ENCODE results near the gene ZBTB7C. TPM values are rescaled to one million over a fixed set of nuclear protein-coding genes. Genes with fewer than 3 reads are reported as not detected.

Gene ZBTB7C
- polyA plus RNA-seq, 1 of the 3 experiments (the other 2 are of a cell fraction), result 0.05 TPM

DNA sequence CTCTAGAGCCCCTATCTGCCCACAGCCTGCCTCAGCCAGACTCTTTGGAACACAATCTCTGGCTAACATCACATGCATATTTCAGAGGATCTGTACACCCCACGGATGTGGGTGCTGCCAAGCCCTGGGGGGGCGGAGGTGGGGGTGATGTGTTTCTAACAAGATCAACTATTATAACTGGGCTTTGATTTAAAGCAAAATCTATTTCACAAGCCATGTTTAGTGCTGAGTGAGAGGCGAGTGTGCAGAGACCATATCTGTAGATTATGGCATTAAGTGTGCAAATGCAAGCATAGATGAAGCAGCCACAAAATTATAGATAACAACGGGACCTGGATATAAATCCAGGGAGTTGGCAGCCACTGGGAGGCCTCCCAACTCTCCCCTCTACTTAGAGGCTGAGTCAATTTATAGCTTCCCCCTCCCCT is 342.9 kb downstream of the ZBTB7C start:
- no peak overlapping the region for H3K4me2 ChIP-seq
- no peaks in the 10 kb centered on the region for H3K27me3 ChIP-seq (ENCODE audit: insufficient read depth)
- peak overlapping the region in 1 of 2 experiments; percentile 100; a peak in 2 of 4 replicates for H3K27ac ChIP-seq (ENCODE audit: low read depth in 2 of 2, low read length in 1 of 2)
- H3F3A ChIP-seq (replicated peaks; ENCODE audit: insufficient read depth), result no peaks in the 10 kb centered on the region
- H3K4me1 ChIP-seq (ENCODE audit: control insufficient read depth in 1 of 2, insufficient read depth in 2 of 2, low read depth in 1 of 2, low read length in 1 of 2), result peaks cover 0 to 49% of the 10 kb centered on the region in 2 experiments; a peak in 2 of 4 replicates
- TF ChIP-seq RAD21 (IDR thresholded peaks at IDR 0.05; ENCODE audit: low read length), result peak; percentile 55
- peak; percentile 85 for TF ChIP-seq CHD2 (IDR thresholded peaks at IDR 0.05; ENCODE audit: low read length, partially characterized antibody)
- TF ChIP-seq, protein P1, sequence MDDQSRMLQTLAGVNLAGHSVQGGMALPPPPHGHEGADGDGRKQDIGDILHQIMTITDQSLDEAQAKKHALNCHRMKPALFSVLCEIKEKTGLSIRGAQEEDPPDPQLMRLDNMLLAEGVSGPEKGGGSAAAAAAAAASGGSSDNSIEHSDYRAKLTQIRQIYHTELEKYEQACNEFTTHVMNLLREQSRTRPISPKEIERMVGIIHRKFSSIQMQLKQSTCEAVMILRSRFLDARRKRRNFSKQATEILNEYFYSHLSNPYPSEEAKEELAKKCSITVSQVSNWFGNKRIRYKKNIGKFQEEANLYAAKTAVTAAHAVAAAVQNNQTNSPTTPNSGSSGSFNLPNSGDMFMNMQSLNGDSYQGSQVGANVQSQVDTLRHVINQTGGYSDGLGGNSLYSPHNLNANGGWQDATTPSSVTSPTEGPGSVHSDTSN (IDR thresholded peaks at IDR 0.05), result no peak
- no peak for TF ChIP-seq RFX5 (IDR thresholded peaks at IDR 0.05; ENCODE audit: low read length)
- peak; percentile 44; the same call in 1 of the 2 replicates for TF ChIP-seq TCF12 (IDR thresholded peaks at IDR 0.05)
- TF ChIP-seq RCOR1 (IDR thresholded peaks at IDR 0.05; ENCODE audit: low read length), result peak; percentile 89
- TF ChIP-seq EP300 (IDR thresholded peaks at IDR 0.05; ENCODE audit: borderline replicate concordance in 1 of 2, low read depth in 1 of 2, low read length in 1 of 2), result peak in 1 of 2 experiments; percentile 98; a peak in 2 of 4 replicates
- peak; percentile 11; the same call in 1 of the 2 replicates for TF ChIP-seq SMC3 (IDR thresholded peaks at IDR 0.05; ENCODE audit: low read depth, low read length)
- 0 out of 2 replicates have a peak, but pooled peaks have one; percentile 10 for TF ChIP-seq NFIC (IDR thresholded peaks at IDR 0.05; ENCODE audit: borderline replicate concordance)
- peak; percentile 97 for TF ChIP-seq GATA2 (CRISPR knock-in tag; IDR thresholded peaks at IDR 0.05)
- peak; percentile 94 for TF ChIP-seq FOXJ3 (CRISPR knock-in tag; IDR thresholded peaks at IDR 0.05)
- TF ChIP-seq, protein P2, sequence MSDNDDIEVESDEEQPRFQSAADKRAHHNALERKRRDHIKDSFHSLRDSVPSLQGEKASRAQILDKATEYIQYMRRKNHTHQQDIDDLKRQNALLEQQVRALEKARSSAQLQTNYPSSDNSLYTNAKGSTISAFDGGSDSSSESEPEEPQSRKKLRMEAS (IDR thresholded peaks at IDR 0.05; ENCODE audit: low read depth), result no peak
- no peak for TF ChIP-seq FOSL2 (IDR thresholded peaks at IDR 0.05; ENCODE audit: borderline replicate concordance, low read depth)
- peak; percentile 55; the same call in 1 of the 2 replicates for TF ChIP-seq MXI1 (IDR thresholded peaks at IDR 0.05; ENCODE audit: low read depth, low read length)
- H3K4me3 ChIP-seq (ENCODE audit: low read depth in 2 of 2, low read length in 1 of 2), result no peak overlapping the region
- no peaks in the 10 kb centered on the region for H3K36me3 ChIP-seq (replicated peaks in 1 of 2; ENCODE audit: control insufficient read depth in 1 of 2, insufficient read depth in 2 of 2, low read length in 1 of 2)
- DNase-seq, result peak; percentile 88
- CTCF ChIA-PET, result interaction anchor here (0.7 to 2.0 kb wide), 14 partner anchors 27 to 379 kb away, joined by 3 to 9 read pairs (median 4); no protein-coding TSS in a partner anchor
- no peaks in the 10 kb centered on the region for H3K79me2 ChIP-seq (ENCODE audit: insufficient read depth)
- POLR2A ChIA-PET, result interaction anchor here (0.7 to 2.3 kb wide), 6 partner anchors 31 to 166 kb away, joined by 3 to 15 read pairs (median 5); no protein-coding TSS in a partner anchor
- H4K20me1 ChIP-seq (ENCODE audit: insufficient read depth), result no peaks in the 10 kb centered on the region
- H3K9me3 ChIP-seq, result no peaks in the 10 kb centered on the region
- H2AFZ ChIP-seq (ENCODE audit: low read depth), result no peak overlapping the region
- 5% methylated on average over 4 of the region's 4 CpGs for WGBS (ENCODE audit: low lambda C conversion rate)
- H3K9me2 ChIP-seq, result no peaks in the 10 kb centered on the region
- no peak overlapping the region for H3K9ac ChIP-seq

DNA sequence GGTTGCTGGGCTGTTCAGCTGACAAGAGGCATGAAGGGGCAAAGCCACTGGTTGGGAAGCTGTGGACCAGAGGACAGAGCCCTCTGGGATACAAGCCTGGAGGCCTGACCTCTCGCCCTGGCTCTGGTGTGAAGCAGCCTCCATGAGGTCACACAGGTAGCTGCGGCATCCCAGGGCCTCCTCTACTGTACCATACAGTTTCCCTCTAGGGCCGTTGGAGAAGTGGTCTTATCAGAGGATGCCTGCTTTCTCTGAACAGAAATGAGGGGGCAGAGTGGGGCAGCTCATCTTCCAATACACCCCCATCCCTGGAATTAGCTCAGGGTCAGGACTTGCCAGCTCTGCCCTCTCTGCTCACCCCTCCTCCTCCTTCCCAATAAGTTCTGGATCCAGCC is 343.6 kb downstream of the ZBTB7C start:
- CTCF ChIA-PET, result interaction anchor here (1.0 to 2.0 kb wide), 8 partner anchors 26 to 380 kb away, joined by 3 to 9 read pairs (median 4); no protein-coding TSS in a partner anchor
- POLR2A ChIA-PET, result interaction anchor here (0.7 to 2.3 kb wide), 5 partner anchors 12 to 166 kb away, joined by 3 to 15 read pairs (median 7); no protein-coding TSS in a partner anchor
- 57% methylated on average over 2 of the region's 3 CpGs for WGBS (ENCODE audit: low lambda C conversion rate)

More for the DNA sequence above, 343.6 kb downstream of the ZBTB7C start:
- no peaks in the 10 kb centered on the region for H3K36me3 ChIP-seq (replicated peaks in 1 of 2; ENCODE audit: control insufficient read depth in 1 of 2, insufficient read depth in 2 of 2, low read length in 1 of 2)
- no peaks in the 10 kb centered on the region for H3F3A ChIP-seq (replicated peaks; ENCODE audit: insufficient read depth)
- H3K4me1 ChIP-seq (ENCODE audit: control insufficient read depth in 1 of 2, insufficient read depth in 2 of 2, low read depth in 1 of 2, low read length in 1 of 2), result peaks cover 0 to 48% of the 10 kb centered on the region in 2 experiments; a peak in 2 of 4 replicates
- no peak overlapping the region for H3K9ac ChIP-seq
- H2AFZ ChIP-seq (ENCODE audit: low read depth), result no peak overlapping the region
- no peak overlapping the region for H3K4me3 ChIP-seq (ENCODE audit: low read depth in 2 of 2, low read length in 1 of 2)
- H3K9me3 ChIP-seq, result no peaks in the 10 kb centered on the region
- H3K9me2 ChIP-seq, result no peaks in the 10 kb centered on the region
- H3K27ac ChIP-seq (ENCODE audit: low read depth in 2 of 2, low read length in 1 of 2), result peak overlapping the region in 1 of 2 experiments; percentile 100; a peak in 2 of 4 replicates
- H3K79me2 ChIP-seq (ENCODE audit: insufficient read depth), result no peaks in the 10 kb centered on the region
- peak; percentile 46 for DNase-seq
- no peaks in the 10 kb centered on the region for H4K20me1 ChIP-seq (ENCODE audit: insufficient read depth)
- H3K27me3 ChIP-seq (ENCODE audit: insufficient read depth), result no peaks in the 10 kb centered on the region
- no peak overlapping the region for H3K4me2 ChIP-seq
- TF ChIP-seq FOXM1 (IDR thresholded peaks at IDR 0.05; ENCODE audit: low read depth) (no peak), SMC3 (IDR thresholded peaks at IDR 0.05; ENCODE audit: low read depth, low read length) (no peak), TCF12 (IDR thresholded peaks at IDR 0.05) (no peak), JUND (IDR thresholded peaks at IDR 0.05) (no peak), POLR2AphosphoS5 (IDR thresholded peaks at IDR 0.05; ENCODE audit: low read depth, low read length) (no peak), RFX5 (IDR thresholded peaks at IDR 0.05; ENCODE audit: low read length) (no peak), CHD2 (IDR thresholded peaks at IDR 0.05; ENCODE audit: low read length, partially characterized antibody) (no peak)
- TF ChIP-seq, protein P2 (IDR thresholded peaks at IDR 0.05; ENCODE audit: low read depth), result no peak

Measured in SK-N-SH (cell line).